HG03196 (cell line): ENCODE measurements around the gene NSD1.
"Not testable (repeated sequence)": the region's sequence is repeated elsewhere in the genome, so short reads cannot be mapped to it uniquely, and the experiment has no call there.

Source experiments
- ATAC-seq: cut with Tn5 transposase; IDR thresholded peaks from one replicate; pipeline ENCODE4 v1.9.1; 2021; ENCODE audit not compliant: unreplicated experiment

Gene NSD1

DNA sequence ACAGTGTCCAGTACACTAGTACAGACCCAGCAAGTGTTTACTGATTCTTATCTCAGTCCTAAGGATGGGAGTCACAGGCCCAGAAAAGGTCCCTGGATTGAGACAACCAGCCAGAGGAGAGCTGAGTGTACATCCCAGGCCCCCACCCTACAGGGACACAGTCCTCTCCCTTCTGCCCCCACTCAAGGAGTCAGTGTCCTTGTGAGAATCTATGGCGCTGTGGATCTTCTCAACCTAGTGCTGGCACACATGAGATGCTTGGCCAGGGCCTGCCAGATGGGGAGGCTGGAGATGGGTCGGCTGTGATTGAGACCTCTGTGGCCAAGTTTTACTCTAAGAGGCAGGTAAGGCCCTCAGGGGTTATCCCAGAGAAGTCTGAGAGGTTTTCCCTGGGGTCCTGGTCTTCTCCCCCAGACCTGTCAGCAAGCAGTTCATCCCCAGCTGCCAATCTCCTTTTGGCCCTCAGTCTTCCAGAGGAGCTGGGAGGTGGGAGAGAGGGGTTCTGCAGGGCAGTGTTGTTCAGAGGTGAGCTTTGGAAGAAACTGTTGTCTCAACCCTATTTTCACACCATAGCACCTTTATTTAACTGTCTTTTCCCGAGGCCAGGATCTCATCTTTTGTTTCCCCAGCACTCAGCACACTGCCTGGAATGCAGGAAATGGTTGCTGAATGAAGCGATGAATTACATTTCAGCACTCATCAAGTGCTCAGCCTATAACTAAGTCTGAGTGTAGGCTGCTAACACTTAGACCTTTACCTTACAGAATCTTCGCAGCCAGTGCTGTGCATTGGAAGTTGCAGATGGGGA is 3.2 kb upstream of the NSD1 start:
- ATAC-seq: no peak

DNA sequence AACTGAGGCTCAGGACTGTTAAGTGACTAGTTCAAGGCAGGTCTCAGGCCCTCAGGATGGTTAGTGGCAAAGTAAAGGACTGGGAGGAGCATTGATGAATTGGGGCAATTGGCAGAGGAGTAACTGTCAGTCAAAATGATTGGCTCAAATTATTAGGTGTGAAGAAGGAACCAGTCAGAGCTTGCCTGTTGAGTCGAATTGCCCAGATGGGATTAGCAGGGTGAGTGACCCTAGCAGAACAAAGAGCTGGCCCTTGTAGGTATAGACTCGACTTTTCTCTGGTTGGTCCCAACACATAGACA is 2.6 kb upstream of the NSD1 start:
- ATAC-seq: no peak

DNA sequence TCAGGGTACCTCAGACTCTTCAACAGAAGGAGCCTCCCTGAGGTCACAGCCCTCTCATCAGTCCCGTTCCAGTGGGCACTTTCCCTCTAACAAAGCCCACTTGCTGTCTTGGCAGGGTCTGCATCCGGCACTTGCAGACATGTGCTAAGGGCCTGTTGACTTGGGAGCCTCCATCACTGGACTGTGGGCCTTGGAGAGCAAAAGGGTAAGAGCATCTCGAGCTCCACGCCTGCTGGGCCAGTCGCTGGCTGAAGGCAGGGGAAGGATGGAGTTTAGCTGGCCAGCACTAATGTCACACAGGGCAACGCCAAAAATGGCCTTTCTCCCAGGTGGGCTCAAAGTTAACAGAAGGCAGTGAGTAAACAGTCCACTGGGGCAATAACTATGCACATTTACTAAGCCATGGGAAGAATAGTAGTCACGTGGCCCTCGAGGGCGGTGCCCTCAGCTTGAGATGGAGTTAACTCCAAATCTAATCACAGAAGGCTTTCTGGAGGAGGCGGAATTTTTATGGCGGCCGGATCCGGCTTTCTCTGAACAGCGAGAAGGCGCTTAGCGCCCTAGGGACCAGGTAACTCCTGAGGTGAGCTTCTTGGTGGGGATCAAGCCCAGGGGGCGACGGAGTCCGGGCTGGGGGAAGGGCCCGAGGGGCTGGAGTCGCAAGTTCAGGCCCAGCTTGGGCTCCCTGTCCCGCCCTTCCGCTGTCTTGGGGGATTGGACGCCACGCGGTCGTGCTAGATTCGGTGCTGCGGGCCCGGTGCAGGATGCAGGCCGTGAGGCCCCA is 2.0 kb upstream of the NSD1 start:
- no peak for ATAC-seq

DNA sequence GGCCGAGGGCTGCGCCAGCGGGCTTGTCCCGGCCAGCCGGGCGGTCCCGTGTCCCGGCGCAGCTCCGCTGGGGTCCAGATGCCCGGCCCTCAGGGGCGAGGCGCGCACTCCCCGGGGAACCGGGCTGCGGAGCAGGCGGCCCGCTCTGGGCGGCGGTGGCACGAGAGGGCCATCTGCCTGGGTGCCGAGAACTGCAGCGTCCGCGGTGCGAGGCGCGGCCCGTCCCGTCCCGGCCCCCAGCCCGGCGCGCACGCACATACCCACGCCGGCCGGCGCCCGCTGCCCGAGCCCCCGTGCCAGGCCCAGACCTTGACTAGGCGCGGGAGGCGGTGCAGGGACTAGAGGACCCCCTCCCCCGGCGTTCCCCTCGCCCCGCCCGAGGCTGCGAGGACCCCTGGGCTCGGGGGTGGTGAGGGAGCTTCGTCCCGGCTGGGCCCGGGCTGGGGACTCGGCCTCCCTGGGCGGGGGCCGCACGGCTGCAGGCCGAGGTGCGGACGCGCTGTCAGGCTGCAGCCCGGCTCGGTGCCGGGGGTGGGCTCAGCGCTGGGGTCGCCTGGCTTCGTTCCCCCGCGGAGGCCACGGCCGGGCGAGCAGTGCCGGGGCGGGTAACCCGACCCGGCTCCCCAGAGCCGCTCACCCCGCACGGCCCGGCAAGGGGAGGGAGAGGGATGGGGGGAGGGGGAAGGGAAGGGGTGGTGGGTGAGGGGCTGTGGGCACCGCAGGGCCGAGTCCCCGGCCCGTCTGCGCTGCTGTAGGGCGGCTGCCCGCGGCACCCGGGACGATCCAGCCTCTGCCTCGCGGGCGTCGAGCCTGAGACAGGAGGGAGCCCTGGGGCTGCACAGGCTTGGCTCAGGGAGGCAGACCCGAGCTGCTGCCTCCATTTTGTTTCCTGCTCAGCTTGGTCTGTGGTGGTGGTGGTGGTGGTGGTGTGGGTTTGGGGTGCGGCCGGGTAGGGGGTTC is 1.2 kb upstream of the NSD1 start:
- ATAC-seq: peak; percentile 3

DNA sequence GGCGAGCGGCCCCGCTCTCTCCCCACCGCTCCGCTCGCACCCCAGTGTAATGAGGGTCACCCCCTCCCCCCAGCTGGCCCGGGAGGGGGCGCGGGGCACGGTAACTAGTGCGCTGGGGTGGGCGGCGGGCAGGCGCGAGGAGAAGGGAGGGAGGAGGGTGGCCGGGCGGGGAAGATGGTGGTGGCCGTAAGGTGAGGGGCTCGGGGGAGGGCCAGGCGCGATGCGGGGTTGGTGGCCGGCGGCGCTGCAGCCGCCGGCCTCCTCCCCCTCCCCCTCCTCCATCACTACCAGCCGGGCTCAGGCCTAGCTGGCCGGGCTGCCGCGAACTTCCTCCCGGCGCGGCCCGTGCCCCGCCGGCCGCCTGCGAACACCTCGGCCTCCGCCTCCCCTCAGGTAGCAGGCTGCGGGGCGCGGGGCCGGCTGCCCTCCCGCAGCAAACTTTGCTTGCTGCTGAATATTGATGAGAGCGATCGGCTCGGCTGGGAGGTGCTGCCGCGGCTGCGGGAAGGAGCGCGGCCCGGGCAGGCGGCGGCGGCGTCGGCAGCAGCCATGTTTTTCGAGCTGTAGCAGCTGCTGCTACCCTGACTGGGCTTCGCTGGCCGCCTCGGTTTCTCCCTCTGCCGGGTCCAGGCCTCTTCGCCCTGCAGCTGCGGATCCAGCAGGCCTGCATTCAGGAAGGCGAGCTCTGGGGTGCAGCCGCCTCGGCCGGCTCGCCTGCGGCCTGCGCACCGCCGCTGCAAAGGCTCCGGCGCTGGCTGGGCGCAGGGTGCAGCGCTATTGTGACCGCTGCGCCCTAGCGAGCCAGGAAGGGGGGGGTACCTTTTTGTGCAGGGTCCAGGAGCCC is 502 bp downstream of the NSD1 start:
- ATAC-seq: peak; percentile 30

DNA sequence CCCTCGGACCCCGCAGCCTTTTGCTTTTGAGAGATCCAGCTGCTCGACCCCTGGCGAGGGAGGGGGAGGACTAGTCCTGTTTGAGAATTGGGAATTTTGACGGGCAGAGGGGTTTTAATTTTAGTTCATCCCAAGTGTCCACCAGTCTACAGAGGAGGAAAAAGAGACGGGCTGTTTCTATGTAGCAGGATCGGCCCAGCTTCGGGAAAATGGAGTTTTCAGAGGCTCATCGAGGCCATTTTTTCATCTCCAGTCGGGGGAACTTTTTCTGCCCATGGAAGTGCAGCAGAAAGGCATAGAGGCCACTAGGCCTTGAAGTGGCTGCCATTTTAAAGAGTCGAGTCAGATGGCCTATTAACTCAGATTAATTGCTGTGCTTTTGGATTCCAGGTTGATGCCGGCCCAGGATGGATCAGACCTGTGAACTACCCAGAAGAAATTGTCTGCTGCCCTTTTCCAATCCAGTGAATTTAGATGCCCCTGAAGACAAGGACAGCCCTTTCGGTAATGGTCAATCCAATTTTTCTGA is 1.2 kb downstream of the NSD1 start:
- no peak for ATAC-seq

DNA sequence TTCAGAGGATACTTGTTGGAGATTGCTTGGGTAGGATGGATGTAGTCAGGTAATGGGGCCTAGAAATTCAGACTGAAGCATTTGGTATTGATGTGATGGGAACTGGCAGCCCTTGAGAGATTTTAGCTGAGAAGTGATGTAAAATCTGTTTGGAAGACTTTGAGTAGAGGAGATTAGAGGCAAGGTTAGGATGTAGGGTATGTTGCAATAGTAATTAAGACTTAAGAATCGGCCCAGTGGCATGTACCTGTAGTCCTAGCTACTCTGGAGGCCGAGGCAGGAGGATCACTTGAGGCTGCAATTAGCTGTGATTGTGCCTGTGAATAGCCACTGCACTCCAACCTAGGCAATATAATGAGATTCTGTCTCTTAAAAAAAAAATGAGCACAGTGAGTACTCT is 6.7 kb downstream of the NSD1 start:
- ATAC-seq: no peak

DNA sequence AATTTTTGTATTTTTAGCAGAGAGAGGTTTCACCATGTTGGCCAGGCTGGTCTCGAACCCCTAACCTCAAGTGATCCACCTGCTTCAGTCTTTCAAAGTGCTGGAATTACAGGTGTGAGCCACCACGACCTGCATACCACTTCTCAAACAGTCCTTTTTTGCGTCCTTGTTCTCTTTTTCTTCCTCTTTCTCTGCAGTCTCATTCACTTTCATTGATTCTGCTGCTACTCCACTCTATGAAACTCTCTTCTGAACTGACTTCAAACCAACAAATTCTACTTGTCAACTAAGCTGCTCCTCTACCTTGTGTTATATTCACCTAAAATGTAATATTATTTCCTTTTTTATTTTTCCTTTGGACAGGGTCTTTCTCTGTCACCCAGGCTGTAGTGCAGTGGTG is 7.9 kb downstream of the NSD1 start:
- no peak for ATAC-seq

DNA sequence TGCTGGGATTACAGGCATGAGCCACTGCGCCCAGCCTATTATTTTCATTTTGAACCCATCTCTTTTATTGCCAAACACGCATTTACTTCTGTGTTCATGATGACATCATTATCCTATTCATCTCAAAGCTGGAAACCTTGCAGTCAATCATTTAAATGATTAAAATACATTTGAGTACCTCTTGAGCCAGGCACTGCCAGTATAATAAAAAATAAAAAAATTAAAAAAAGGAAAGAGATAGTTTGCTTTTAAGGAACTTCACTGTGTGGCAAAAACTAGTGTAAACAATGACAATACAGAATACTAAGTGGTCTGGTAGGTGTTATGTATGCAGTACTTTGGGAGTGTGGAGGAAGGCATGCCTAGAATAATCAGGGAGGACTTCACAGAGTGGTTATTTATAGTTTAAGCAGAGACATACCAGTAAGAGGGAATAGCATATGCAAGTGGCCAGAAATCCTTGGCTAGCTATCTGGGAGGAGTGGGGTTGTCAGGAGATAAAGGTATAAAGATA is 8.6 kb downstream of the NSD1 start:
- no peak for ATAC-seq

DNA sequence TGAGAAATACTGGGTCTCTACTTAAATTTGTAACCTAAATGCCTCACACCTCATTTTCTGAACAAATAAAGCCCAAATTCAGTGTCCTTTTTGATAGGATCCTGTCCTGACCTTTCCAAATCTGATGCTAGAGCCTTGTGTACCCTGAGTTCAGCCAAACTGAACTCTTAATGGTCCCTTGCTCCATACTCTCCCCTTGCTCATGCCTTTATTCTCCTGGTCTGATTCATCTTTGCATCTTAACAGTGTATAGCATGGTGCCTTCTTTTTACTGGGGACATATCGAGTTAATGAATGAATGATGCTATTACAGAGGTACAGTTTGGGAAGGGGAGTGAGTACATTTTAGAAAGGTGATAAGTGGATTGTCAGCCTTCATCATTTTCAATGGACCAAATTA is 9.2 kb downstream of the NSD1 start:
- ATAC-seq: no peak

DNA sequence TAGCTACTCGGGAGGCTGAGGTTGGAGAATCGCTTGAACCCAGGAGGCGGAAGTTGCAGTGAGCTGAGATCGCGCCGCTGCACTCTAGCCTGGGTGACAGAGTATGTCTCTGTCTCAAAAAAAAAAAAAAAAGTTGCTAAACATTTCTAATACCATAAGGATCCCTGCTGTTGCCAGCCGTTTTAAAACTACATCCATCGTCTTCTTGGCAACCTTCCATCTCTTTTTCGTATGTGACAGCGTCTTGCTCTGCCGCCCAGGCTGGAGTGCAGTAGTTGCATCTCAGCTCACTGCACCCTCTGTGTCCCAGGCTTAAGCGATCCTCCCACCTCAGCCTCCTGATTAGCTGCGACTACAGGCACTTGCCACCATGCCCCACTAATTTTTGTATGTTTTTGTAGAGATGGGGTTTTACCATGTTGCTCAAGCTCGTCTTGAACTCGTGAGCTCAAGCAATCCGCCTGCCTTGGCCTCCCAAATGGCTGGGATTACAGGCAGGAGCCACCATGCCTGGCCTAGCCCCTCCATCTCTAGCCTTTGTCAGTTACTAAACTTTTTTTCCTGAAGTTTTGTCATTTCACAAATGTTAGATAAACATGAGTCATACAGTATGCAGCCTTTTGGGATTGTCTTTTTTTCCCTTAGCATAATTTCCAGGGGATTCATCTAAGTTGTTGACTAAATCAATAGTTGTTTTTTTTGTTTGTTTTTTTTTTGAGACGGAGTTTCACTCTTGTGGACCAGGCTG is 13.5 kb downstream of the NSD1 start:
- ATAC-seq: no peak

DNA sequence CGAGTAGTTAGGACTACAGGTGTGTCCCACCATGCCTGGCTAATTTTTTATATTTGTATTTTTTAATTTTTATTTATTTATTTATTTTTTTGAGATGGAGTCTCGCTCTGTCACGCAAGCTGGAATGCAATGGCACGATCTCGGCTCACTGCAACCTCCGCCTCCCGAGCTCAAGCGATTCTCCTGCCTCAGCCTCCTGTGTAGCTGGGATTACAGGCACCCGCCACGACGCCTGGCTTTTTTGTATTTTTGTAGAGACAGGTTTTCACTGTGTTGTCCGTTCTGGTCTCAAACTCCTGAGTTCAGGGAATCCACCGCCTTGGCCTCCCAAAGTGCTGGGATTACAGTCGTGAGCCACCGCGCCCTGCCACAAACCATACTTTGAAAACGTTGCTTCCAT is 16.5 kb downstream of the NSD1 start:
- ATAC-seq: not testable (repeated sequence)

DNA sequence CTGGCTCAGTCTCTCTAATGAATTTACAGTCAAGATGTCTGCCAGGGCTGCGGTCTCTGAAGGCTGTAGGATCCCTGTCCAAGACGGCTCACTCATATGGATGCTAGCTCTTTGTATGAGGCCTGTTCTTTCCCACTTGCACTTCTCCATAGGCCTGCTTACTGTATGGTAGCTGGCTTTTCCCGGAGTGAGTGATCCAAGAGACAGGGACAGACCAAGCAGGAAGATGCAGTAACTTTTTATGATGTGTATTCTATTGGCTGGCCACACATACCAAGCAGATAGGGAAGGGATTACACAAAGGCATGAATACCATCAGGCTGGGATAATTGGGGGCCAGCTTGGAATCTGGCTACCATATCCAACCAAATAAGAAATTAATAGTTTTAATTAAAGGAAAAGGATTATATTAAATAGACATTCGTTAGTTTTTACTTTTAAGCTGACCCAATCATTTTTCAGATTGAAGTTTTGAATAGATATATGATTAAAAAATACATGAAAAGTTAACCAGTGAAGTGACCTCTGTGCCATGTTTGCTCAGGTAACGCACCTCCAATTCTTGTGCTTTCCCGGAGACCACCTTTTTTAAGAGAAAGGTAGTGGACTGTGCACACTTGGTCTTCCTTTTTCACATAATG is 20.6 kb downstream of the NSD1 start:
- no peak for ATAC-seq

DNA sequence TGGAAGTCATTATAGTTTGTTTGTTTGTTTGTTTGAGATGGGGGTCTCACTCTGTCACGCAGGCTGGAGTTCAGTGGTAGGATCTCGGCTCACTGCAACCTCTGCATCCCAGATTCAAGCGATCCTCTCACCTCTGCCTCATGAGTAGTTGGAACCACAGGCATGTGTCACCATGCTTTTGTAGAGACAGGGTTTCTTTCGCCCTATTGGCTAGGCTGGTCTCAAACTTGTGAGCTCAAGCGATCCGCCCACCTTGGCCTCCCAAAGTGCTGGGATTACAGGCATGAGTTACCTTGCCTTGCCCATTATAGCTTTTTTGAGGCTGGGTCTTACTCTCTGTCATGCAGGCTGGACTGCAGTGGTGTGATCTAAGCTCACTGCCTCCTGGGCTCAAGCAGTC is 28.8 kb downstream of the NSD1 start:
- no peak for ATAC-seq

DNA sequence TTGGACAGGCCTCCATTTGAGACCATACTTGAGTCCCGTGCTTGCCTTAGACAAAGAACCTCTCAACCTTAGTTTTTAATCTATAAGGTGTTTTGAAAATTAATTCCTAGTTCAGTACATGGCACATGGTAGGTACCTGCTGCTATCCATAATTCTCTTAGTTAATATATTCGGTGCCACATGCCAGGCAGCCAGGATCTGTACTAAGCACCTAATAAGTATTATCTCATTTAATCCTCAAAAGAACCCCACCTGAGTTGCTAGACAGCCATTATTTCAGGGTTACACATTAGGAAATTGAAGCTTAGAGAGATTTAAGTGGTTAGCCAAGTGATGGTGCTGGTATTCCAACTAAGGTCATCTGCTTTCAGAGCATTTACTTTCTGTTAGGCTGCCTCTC is 29.9 kb downstream of the NSD1 start:
- ATAC-seq: no peak

DNA sequence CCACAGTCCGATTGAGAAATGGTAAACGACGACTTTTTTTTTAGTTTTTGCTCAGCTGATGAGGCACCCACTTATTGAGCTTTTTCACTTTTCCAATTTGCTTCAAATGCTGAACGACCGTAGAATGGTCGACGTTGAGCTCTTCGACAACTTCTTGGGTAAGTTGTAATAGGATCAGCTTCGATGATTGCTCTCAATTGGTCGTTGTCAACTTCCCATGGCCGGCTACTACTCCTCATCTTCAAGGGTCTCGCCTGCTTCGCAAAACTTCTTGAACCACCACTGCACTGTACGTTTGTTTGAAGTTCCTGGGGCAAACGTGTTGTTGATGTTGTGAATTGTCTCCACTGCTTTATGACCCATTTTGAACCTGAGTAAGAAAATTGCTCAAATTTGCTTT is 35.7 kb downstream of the NSD1 start:
- no peak for ATAC-seq

DNA sequence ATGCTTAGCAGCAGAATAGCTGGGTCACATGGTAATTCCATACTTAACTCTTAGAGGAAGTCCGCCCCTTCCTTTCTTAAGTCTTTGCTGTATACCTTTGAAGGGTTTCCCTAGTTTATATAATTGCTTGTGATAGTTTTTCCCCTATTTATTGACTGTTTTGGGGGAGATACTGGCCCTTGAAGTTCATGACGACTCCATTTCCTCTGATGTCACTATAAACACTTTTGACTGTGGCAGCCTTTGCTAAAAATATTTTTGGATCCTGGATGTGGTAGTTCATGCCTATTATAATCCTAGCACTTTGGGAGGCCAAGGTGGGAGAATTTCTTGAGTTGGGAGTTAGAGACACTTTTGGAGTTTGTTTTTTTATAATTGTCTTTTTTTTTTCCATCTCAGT is 38.4 kb downstream of the NSD1 start:
- no peak for ATAC-seq

DNA sequence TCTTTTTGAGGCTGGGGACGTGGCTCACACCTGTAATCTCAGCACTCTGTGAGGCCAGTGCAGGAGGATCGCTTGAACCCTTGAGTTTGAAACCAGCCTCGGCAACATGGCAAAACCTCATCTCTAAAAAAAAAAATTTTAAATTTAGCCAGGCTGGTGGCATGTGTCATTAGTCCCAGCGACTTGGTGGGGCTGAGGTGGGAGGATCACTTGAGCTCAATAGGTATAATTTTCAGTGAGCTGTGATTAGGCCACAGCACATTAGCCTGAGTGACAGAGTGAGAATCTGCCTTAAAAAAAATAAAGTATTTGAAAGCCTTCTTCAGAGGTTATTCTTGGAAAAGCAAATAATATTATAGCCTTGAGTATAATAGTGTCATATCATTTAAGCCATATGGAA is 41.8 kb downstream of the NSD1 start:
- ATAC-seq: no peak

DNA sequence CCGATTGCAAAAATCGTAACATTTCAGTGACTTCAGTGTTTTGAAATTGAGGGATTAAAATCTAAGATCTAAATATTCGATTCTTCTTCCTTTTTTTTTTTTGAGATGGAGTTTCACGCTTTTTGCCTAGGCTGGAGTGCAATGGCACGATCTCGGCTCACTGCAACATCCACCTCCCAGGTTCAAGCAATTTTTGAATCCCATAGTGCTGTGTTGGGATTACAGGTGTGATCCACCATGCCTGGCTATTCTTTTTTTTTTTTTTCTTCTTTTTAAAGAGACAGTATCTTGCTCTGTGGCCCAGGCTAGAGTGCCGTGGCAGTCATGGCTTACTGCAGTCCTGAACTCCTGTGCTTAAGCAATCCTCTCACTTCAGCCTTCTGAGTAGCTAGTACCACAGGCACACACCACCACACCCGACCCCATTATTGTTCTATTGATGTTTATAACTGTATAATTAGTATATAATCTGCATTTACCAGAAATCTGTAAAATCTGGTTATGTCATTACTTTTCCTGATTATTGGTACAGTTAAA is 42.7 kb downstream of the NSD1 start:
- no peak for ATAC-seq
